Glutamatergic neuron (in vitro differentiated cells): ENCODE results near the gene TUSC2. TPM values are rescaled to one million over a fixed set of nuclear protein-coding genes. Genes with fewer than 3 reads are reported as not detected.

Source experiments
- DNase-seq: peaks from one replicate; pipeline ENCODE4 v3.0.0; 2022
- H3K27ac Mint-ChIP-seq: one replicate; pipeline ENCODE4 v1.8.0; 2020; ENCODE audit warnings: mild to moderate bottlenecking, mixed read lengths, inconsistent platforms; ENCODE audit not compliant: unreplicated experiment
- H3K27me3 Mint-ChIP-seq: one replicate; pipeline ENCODE4 v1.8.0; 2020; ENCODE audit warnings: mild to moderate bottlenecking, moderate library complexity, mixed read lengths, inconsistent platforms; ENCODE audit not compliant: unreplicated experiment
- H3K36me3 Mint-ChIP-seq: one replicate; pipeline ENCODE4 v1.8.0; 2020; ENCODE audit warnings: mild to moderate bottlenecking, mixed read lengths, inconsistent platforms; ENCODE audit not compliant: unreplicated experiment
- H3K4me1 Mint-ChIP-seq: one replicate; pipeline ENCODE4 v1.8.0; 2020; ENCODE audit warnings: mild to moderate bottlenecking, low read depth, mixed read lengths, inconsistent platforms; ENCODE audit not compliant: unreplicated experiment
- H3K4me3 Mint-ChIP-seq: one replicate; pipeline ENCODE4 v1.8.0; 2020; ENCODE audit warnings: mild to moderate bottlenecking, mixed read lengths, inconsistent platforms; ENCODE audit not compliant: unreplicated experiment
- H3K9me3 Mint-ChIP-seq: one replicate; pipeline ENCODE4 v1.8.0; 2020; ENCODE audit warnings: mild to moderate bottlenecking, moderate library complexity, mixed read lengths, inconsistent platforms; ENCODE audit not compliant: unreplicated experiment
- CTCF ChIP-seq: fragments of 200-600 bp; sonication (generic); IDR thresholded peaks from one replicate; pipeline ENCODE4 v1.5.0; 2021; ENCODE audit not compliant: partially characterized antibody, unreplicated experiment
- total RNA-seq: library from RNA; stranded (reverse); fragmentation: NEBNext Ultra II Directional; extraction: Animal tissue kit (Norgen Biotek cat#: 25700); gene quantifications from one replicate; pipeline ENCODE4 v1.2.1, GENCODE V29; 2021; ENCODE audit not compliant: unreplicated experiment

Gene TUSC2
- total RNA-seq, 1 donor from 2014 or later: 30.8 TPM

GRCh38 chr3:50354186-50354764 is 26.3 kb upstream of the TUSC2 start:
- peaks cover 2% of the 10 kb centered on the region for H3K27me3 Mint-ChIP-seq
- no peak overlapping the region for H3K27ac Mint-ChIP-seq
- H3K36me3 Mint-ChIP-seq: no peaks in the 10 kb centered on the region
- no peak overlapping the region for H3K4me3 Mint-ChIP-seq
- H3K4me1 Mint-ChIP-seq: peaks cover 20% of the 10 kb centered on the region
- TF ChIP-seq CTCF: no peak
- peaks cover 6% of the 10 kb centered on the region for H3K9me3 Mint-ChIP-seq
- DNase-seq: no peak

- Mint-ChIP-seq H3K36me3 (no peaks in the 10 kb centered on the region), H3K9me3 (peaks cover 6% of the 10 kb centered on the region), H3K27me3 (peaks cover 2% of the 10 kb centered on the region), H3K4me1 (peaks cover 20% of the 10 kb centered on the region), H3K4me3 (no peak overlapping the region), H3K27ac (peak overlapping the region; percentile 33)
- no peak for TF ChIP-seq CTCF
- DNase-seq: no peak
Measured at GRCh38 chr3:50353245-50354004, 25.4 kb upstream of the TUSC2 start.

GRCh38 chr3:50352781-50353180 is 24.8 kb upstream of the TUSC2 start:
- no peak overlapping the region for H3K4me3 Mint-ChIP-seq

DNA sequence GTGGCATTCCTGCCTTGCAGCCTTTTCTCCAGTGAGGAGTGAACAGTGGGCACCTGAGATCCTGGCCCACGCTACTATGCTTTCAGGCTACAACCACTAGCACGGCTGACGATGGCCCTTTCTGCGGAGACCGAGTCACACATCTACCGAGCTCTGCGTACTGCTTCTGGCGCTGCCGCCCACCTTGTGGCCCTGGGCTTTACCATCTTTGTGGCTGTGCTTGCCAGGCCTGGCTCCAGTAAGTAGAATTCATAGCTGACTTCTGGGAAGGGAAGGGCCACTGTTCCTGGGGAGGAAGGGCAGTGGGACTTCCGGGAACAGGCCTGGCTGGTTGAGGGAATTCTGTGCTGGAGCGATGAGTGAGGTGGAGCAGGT is 23.3 kb upstream of the TUSC2 start:
- H3K36me3 Mint-ChIP-seq: no peaks in the 10 kb centered on the region
- H3K4me3 Mint-ChIP-seq: peak overlapping the region; percentile 87
- no peak for DNase-seq
- H3K4me1 Mint-ChIP-seq: peaks cover 10% of the 10 kb centered on the region
- no peak for TF ChIP-seq CTCF
- no peak overlapping the region for H3K27ac Mint-ChIP-seq
- H3K27me3 Mint-ChIP-seq: peaks cover 4% of the 10 kb centered on the region
- H3K9me3 Mint-ChIP-seq: peaks cover 4% of the 10 kb centered on the region

More at GRCh38 chr3:50352781-50353180, 24.8 kb upstream of the TUSC2 start:
- H3K27ac Mint-ChIP-seq: no peak overlapping the region
- TF ChIP-seq CTCF: no peak
- peaks cover 2% of the 10 kb centered on the region for H3K27me3 Mint-ChIP-seq
- no peak for DNase-seq
- peaks cover 2% of the 10 kb centered on the region for H3K9me3 Mint-ChIP-seq
- H3K4me1 Mint-ChIP-seq: peaks cover 15% of the 10 kb centered on the region
- H3K36me3 Mint-ChIP-seq: no peaks in the 10 kb centered on the region
